K562 (cell line): ENCODE data around the gene FAM227A. TPM values are rescaled to one million over a fixed set of nuclear protein-coding genes. Genes with fewer than 3 reads are reported as not detected.
A peak's percentile ranks its signal among the peaks of the same experiment; 100 is the strongest.

Experiments
- ATAC-seq: fragments of 200-7000 bp; cut with Tn5 transposase; 3 replicates; pipeline ENCODE4 v1.9.1; 2020; ENCODE audit warnings: moderate library complexity
- BruUV-seq: library from RNA; stranded (reverse); fragments of 400-500 nt; replicated peaks from 2 replicates; lab custom pipeline; 2021; lab: Mats Ljungman, UMichigan
- CTCF ChIA-PET: fragments of 300-600 bp; formaldehyde crosslinking; extraction: SDS; loops from one replicate; lab custom pipeline; 2021; ENCODE audit warnings: low intra/inter-chr PET ratio; lab: Yijun Ruan, JAX
- POLR2A ChIA-PET: fragments of 300-600, 350-650 bp; sonication (Branson Sonifier 250); formaldehyde crosslinking; extraction: SDS; loops from one replicate; lab custom pipeline; 2021; ENCODE audit warnings: antibody characterized with exemption, inconsistent platforms; lab: Yijun Ruan, JAX
- DNase-seq, 4 experiments: peaks; one replicate each; pipeline versions ENCODE4 v3.0.0 to v3.0.0-alpha.2; 2011 to 2018; ENCODE audit warnings: low spot score in 3 of 4, mixed read lengths in 3 of 4; ENCODE audit errors: extremely low read depth in 1 of 4
- FAIRE-seq: peaks from 2 replicates; lab custom pipeline; 2011; peaks lifted over from hg19 to GRCh38; lab: Jason Lieb, UNC
- H2AFZ ChIP-seq: 2 replicates; pipeline ENCODE4 v1.6.0; 2011; ENCODE audit warnings: low read depth, low read length, control low read depth, inconsistent platforms
- H3K27ac ChIP-seq: fragments of 200-600 bp; 3 replicates; pipeline ENCODE4 v1.8.0; 2011; ENCODE audit warnings: low read depth, mild to moderate bottlenecking, control low read depth, inconsistent platforms, low read length, moderate library complexity, mixed read lengths; ENCODE audit errors: extremely low read depth
- H3K27me3 ChIP-seq, 2 experiments: fragments of 300-600 bp in 1 of 2; 2 replicates in 1 of 2; 3 replicates in 1 of 2; pipeline versions ENCODE4 v1.6.0 to v1.8.0; 2011; ENCODE audit warnings: inconsistent platforms in 2 of 2, low read length in 2 of 2, mild to moderate bottlenecking in 1 of 2, mixed read lengths in 1 of 2, moderate library complexity in 1 of 2; ENCODE audit not compliant: control insufficient read depth in 2 of 2, insufficient read depth in 2 of 2
- H3K36me3 ChIP-seq: fragments of 300-600 bp; 3 replicates; pipeline ENCODE4 v1.8.0; 2011; ENCODE audit warnings: mild to moderate bottlenecking, low read length, inconsistent platforms; ENCODE audit not compliant: control insufficient read depth, insufficient read depth
- H3K4me1 ChIP-seq, 2 experiments: fragments of 200-600 bp in 1 of 2; replicated peaks in 1 of 2; 2 replicates in 1 of 2; 3 replicates in 1 of 2; pipeline versions ENCODE4 v1.5.1 to v1.8.0; 2011; ENCODE audit warnings: inconsistent platforms in 2 of 2, low read length in 2 of 2, mild to moderate bottlenecking in 1 of 2, mixed read lengths in 1 of 2, moderate library complexity in 1 of 2; ENCODE audit not compliant: control insufficient read depth in 2 of 2, insufficient read depth in 2 of 2
- H3K4me2 ChIP-seq: 2 replicates; pipeline ENCODE4 v1.6.1; 2011; ENCODE audit warnings: low read length, control low read depth, inconsistent platforms, mixed read lengths; ENCODE audit not compliant: insufficient read depth
- H3K4me3 ChIP-seq: fragments of 200-600 bp; sonication (generic), shearing (Covaris generic); 2 replicates; pipeline ENCODE4 v1.5.1; 2016; ENCODE audit warnings: control low read depth, inconsistent platforms
- H3K79me2 ChIP-seq: fragments of 200-600 bp; 3 replicates; pipeline ENCODE4 v1.8.0; 2011; ENCODE audit warnings: low read length, inconsistent platforms; ENCODE audit not compliant: control insufficient read depth, insufficient read depth
- H3K9ac ChIP-seq, 2 experiments: 2 replicates each; pipeline versions ENCODE4 v1.6.0 to v1.6.1; 2011; ENCODE audit warnings: low read depth in 2 of 2, low read length in 2 of 2, control low read depth in 1 of 2, inconsistent platforms in 1 of 2, mild to moderate bottlenecking in 1 of 2, mixed read lengths in 1 of 2; ENCODE audit not compliant: insufficient read depth in 1 of 2
- H3K9me1 ChIP-seq: one replicate; pipeline ENCODE4 v1.6.0; 2011; ENCODE audit warnings: inconsistent platforms, mild to moderate bottlenecking, low read length, moderate library complexity; ENCODE audit not compliant: control insufficient read depth, insufficient read depth
- H3K9me3 ChIP-seq: replicated peaks from 2 replicates; pipeline ENCODE4 v1.5.1; 2011; ENCODE audit warnings: low read depth, low read length, inconsistent platforms; ENCODE audit not compliant: control insufficient read depth, insufficient read depth
- H4K20me1 ChIP-seq: replicated peaks from 2 replicates; pipeline ENCODE4 v1.6.1; 2011; ENCODE audit warnings: low read length, inconsistent platforms, mixed read lengths; ENCODE audit not compliant: control insufficient read depth, insufficient read depth
- CBX2 ChIP-seq: fragments of 200-600 bp; sonication (generic); IDR thresholded peaks from one replicate; pipeline ENCODE4 v1.6.1; 2012; ENCODE audit warnings: mild to moderate bottlenecking, low read length, inconsistent platforms; ENCODE audit not compliant: insufficient read depth, poor library complexity, severe bottlenecking
- CCAR2 ChIP-seq: fragments of 200-400 bp; formaldehyde crosslinking; IDR thresholded peaks from 2 replicates; pipeline ENCODE4 v1.6.1; 2017; ENCODE audit warnings: mild to moderate bottlenecking, low read depth, low read length
- CGGBP1 ChIP-seq: fragments of 250-450 bp; sonication (Bioruptor Pico); IDR thresholded peaks from 2 replicates; pipeline ENCODE4 v1.9.0; 2021; ENCODE audit warnings: mild to moderate bottlenecking
- DLX4 ChIP-seq: fragments of 250-450 bp; sonication (Bioruptor Pico); IDR thresholded peaks from 2 replicates; pipeline ENCODE4 v1.6.1; 2021; ENCODE audit warnings: mild to moderate bottlenecking
- ELF2 ChIP-seq: fragments of 250-450 bp; sonication (Bioruptor Pico); IDR thresholded peaks from 2 replicates; pipeline ENCODE4 v1.5.0; 2021; ENCODE audit warnings: mild to moderate bottlenecking
- GTF2B ChIP-seq: IDR thresholded peaks from 2 replicates; pipeline ENCODE4 v1.6.1; 2011; ENCODE audit not compliant: insufficient read length; ENCODE audit errors: extremely low read depth
- HDAC8 ChIP-seq: fragments of 450-650 bp; IDR thresholded peaks from 2 replicates; pipeline ENCODE4 v1.6.1; 2016; ENCODE audit warnings: mild to moderate bottlenecking, missing genetic modification characterization, moderate library complexity, missing compliant biosample characterization
- HSF4 ChIP-seq: fragments of 250-450 bp; sonication (Bioruptor Pico); IDR thresholded peaks from 2 replicates; pipeline ENCODE4 v2.1.2; 2022; ENCODE audit warnings: mild to moderate bottlenecking, moderate library complexity, borderline replicate concordance
- KDM5B ChIP-seq: fragments of 200-600 bp; sonication (generic); IDR thresholded peaks from 2 replicates; pipeline ENCODE4 v1.6.1; 2012; ENCODE audit warnings: low read depth, mild to moderate bottlenecking, moderate library complexity, low read length, control low read depth, inconsistent platforms; ENCODE audit not compliant: insufficient replicate concordance
- MNT ChIP-seq, 2 experiments: fragments of 450-650 bp; conservative IDR thresholded peaks; 2 replicates each; pipeline ENCODE4 v1.6.1; 2017; ENCODE audit warnings: mild to moderate bottlenecking in 2 of 2, moderate library complexity in 2 of 2
- NCOA1 ChIP-seq: fragments of 450-650 bp; IDR thresholded peaks from 2 replicates; pipeline ENCODE4 v1.6.1; 2016; ENCODE audit warnings: low read depth
- NFIC ChIP-seq: fragments of 450-650 bp; IDR thresholded peaks from 2 replicates; pipeline ENCODE4 v1.6.1; 2017; ENCODE audit warnings: mild to moderate bottlenecking, inconsistent platforms
- NR0B1 ChIP-seq: fragments of 450-650 bp; IDR thresholded peaks from one replicate; pipeline ENCODE4 v1.6.1; 2018; ENCODE audit warnings: mild to moderate bottlenecking, moderate library complexity; ENCODE audit not compliant: partially characterized antibody
- RBFOX2 ChIP-seq: fragments of 200-400 bp; formaldehyde crosslinking; IDR thresholded peaks from 2 replicates; pipeline ENCODE4 v1.6.1; 2017; ENCODE audit warnings: low read depth, mild to moderate bottlenecking, low read length, moderate library complexity
- SRSF1 ChIP-seq: fragments of 200-400 bp; formaldehyde crosslinking; IDR thresholded peaks from 2 replicates; pipeline ENCODE4 v1.6.1; 2017; ENCODE audit warnings: mild to moderate bottlenecking, low read depth, low read length, moderate library complexity
- STAG1 ChIP-seq: sonication (generic); formaldehyde crosslinking; IDR thresholded peaks from 2 replicates; pipeline ENCODE4 v1.5.0; 2020; ENCODE audit warnings: missing genetic modification reagents, borderline replicate concordance
- ZNF23 ChIP-seq: fragments of 250-450 bp; sonication (Bioruptor Pico); IDR thresholded peaks from 2 replicates; pipeline ENCODE4 v1.4.0; 2020; ENCODE audit warnings: mild to moderate bottlenecking
- ZNF668 ChIP-seq: fragments of 250-450 bp; sonication (Bioruptor Pico); IDR thresholded peaks from 2 replicates; pipeline ENCODE4 v1.8.0; 2022; ENCODE audit warnings: mild to moderate bottlenecking, inconsistent platforms
- ZNF778 ChIP-seq: fragments of 450-650 bp; formaldehyde crosslinking; IDR thresholded peaks from 2 replicates; pipeline ENCODE4 v1.4.0; 2020; ENCODE audit warnings: mild to moderate bottlenecking, moderate library complexity
- WGBS: fragments of 100-300 bp; shearing (Covaris generic); methylation state at CpG from one replicate; pipeline ENCODE4 v1.1.6; 2016; ENCODE audit warnings: low coverage, mixed read lengths; ENCODE audit not compliant: insufficient coverage; ENCODE audit errors: missing lambda C conversion rate; 5-methylcytosine and 5-hydroxymethylcytosine counted together
- in situ Hi-C: fragments of 300-500 bp; cut with MboI; formaldehyde crosslinking; loops from 4 replicates; pipeline ENCODE4 v1.15.0; 2018; ENCODE audit warnings: inconsistent platforms, mixed read lengths
- intact Hi-C: fragments of 100-400 bp; cut with micrococcal nuclease; formaldehyde crosslinking; loops from 2 replicates; pipeline ENCODE4 v1.14.2; 2022
- polyA plus RNA-seq, 8 experiments: library from polyadenylated mRNA; depleted of rRNA in 4 of 8; stranded (reverse) in 5 of 8; unstranded in 3 of 8; fragments of >200 nt; fragmentation: Nextera tagmentation in 2 of 8; fragmentation: Illumina TruSeq in 1 of 8; extraction: Ambion mirVana in 2 of 8; extraction: Trizol in 1 of 8; gene quantifications; 2 replicates each; pipeline versions ENCODE4 v1.2.1 to v1.2.3, GENCODE V29; 2011 to 2014; ENCODE audit warnings: inconsistent platforms in 1 of 8, missing spikeins in 1 of 8
- total RNA-seq, 7 experiments: library from RNA; depleted of rRNA in 6 of 7; stranded (reverse); fragments of >200 nt in 6 of 7; fragmentation: Illumina TruSeq in 2 of 7; extraction: Trizol in 2 of 7; gene quantifications; 2 replicates each; pipeline versions ENCODE4 v1.2.1 to v1.2.3, GENCODE V29; 2011 to 2021; ENCODE audit warnings: low replicate concordance in 1 of 7

FAM227A gene
- total and polyA plus RNA-seq, 9 of the 15 experiments (the other 6 are each of a cell fraction or from before 2014, with no cell fraction given): 0.10 to 2.2 (median 0.83) TPM

- TF ChIP-seq MNT (conservative IDR thresholded peaks at IDR 0.05) (no peak), CGGBP1 (CRISPR knock-in tag) (no peak), ELF2 (no peak), CBX2 (no peak), CCAR2 (no peak)
These were observed 18.0 kb downstream of the FAM227A start (continued) for GRCh38 chr22:38638216-38638615.

- DNase-seq: peak; percentile 21 to 32 (median 31)
- in situ Hi-C loops: no loop called here
- Histone ChIP-seq H3K9me3 (no peaks in the 10 kb centered on the region), H3K27me3 (no peaks in the 10 kb centered on the region), H3K79me2 (no peaks in the 10 kb centered on the region), H2AFZ (no peak overlapping the region), H3K9ac (no peak overlapping the region), H3K4me3 (no peak overlapping the region), H3K4me1 (no peaks in the 10 kb centered on the region; a peak in 2 of 5 replicates), H3K36me3 (no peaks in the 10 kb centered on the region), H4K20me1 (no peaks in the 10 kb centered on the region), H3K27ac (no peak overlapping the region), H3K9me1 (no peaks in the 10 kb centered on the region), H3K4me2 (no peak overlapping the region)
- no TSS peak for BruUV-seq
- no peak; the same call in 2 of the 3 replicates for ATAC-seq
- 3% methylated on average over 3 of the region's 3 CpGs for WGBS
- no peak for FAIRE-seq
- ChIA-PET POLR2A (interaction anchor here (0.7 to 0.9 kb wide), 2 partner anchors 16 to 24 kb away, joined by 3 read pairs; partner anchors contain the start of gene CBY1), CTCF (no interaction called here)
- intact Hi-C loops: no loop called here
- TF ChIP-seq ZNF778 (CRISPR knock-in tag): no peak
- no peak for TF ChIP-seq STAG1 (CRISPR knock-in tag)
- no peak for TF ChIP-seq GTF2B
- no peak for TF ChIP-seq ZNF23 (CRISPR knock-in tag)
- no peak for TF ChIP-seq ZNF668 (CRISPR knock-in tag)
- no peak for TF ChIP-seq HSF4 (CRISPR knock-in tag)
- no peak for TF ChIP-seq KDM5B
- no peak for TF ChIP-seq NR0B1
- TF ChIP-seq SRSF1: no peak
- no peak for TF ChIP-seq RBFOX2
- no peak for TF ChIP-seq DLX4 (CRISPR knock-in tag)
- no peak for TF ChIP-seq HDAC8
- TF ChIP-seq NFIC: no peak
- no peak for TF ChIP-seq NCOA1
These were observed 23.7 kb downstream of the FAM227A start for GRCh38 chr22:38632528-38632927.
